Large intestine (tissue), 3 donors: ENCODE data around the gene ENAH. TPM values are rescaled to one million over a fixed set of nuclear protein-coding genes. Genes with fewer than 3 reads are reported as not detected.
A peak's percentile ranks its signal among the peaks of the same experiment; 100 is the strongest.

ENCODE experiments used
- DNase-seq, 2 donors: peaks; one replicate each; pipeline versions ENCODE4 v3.0.0 to v3.0.0-alpha.2; 2013
- H3K27ac ChIP-seq: one replicate; pipeline ENCODE4 v1.5.1; 2013; ENCODE audit warnings: low read length
- H3K27me3 ChIP-seq: 2 replicates; pipeline ENCODE4 v1.6.1; 2013; ENCODE audit warnings: low read length; ENCODE audit not compliant: control insufficient read depth, insufficient read depth
- H3K36me3 ChIP-seq: 2 replicates; pipeline ENCODE4 v1.6.1; 2013; ENCODE audit warnings: low read length; ENCODE audit not compliant: control insufficient read depth, insufficient read depth
- H3K4me1 ChIP-seq: one replicate; pipeline ENCODE4 v1.6.1; 2013; ENCODE audit warnings: low read length; ENCODE audit not compliant: control insufficient read depth, insufficient read depth
- H3K4me3 ChIP-seq: one replicate; pipeline ENCODE4 v1.5.1; 2013; ENCODE audit warnings: low read length
- H3K9me3 ChIP-seq: one replicate; pipeline ENCODE4 v1.6.1; 2013; ENCODE audit warnings: mild to moderate bottlenecking, low read depth, low read length, moderate library complexity; ENCODE audit not compliant: control insufficient read depth
- WGBS: methylation state at CpG from one replicate; pipeline ENCODE4 v1.1.5; 2013; ENCODE audit warnings: low lambda C conversion rate; ENCODE audit not compliant: insufficient coverage; 5-methylcytosine and 5-hydroxymethylcytosine counted together
- polyA plus RNA-seq: library from polyadenylated mRNA; unstranded; fragments of 120-200 nt; gene quantifications from one replicate; pipeline ENCODE4 v1.2.1, GENCODE V29; 2013

The ENAH gene
- polyA plus RNA-seq, 1 donor, result 44.4 TPM

- Histone ChIP-seq H3K4me1 (peaks cover 40% of the 10 kb centered on the region), H3K27me3 (no peaks in the 10 kb centered on the region), H3K27ac (peak overlapping the region; percentile 50), H3K36me3 (no peaks in the 10 kb centered on the region), H3K4me3 (no peak overlapping the region), H3K9me3 (no peaks in the 10 kb centered on the region)
- no peak for DNase-seq
- WGBS, result no CpG with 5 or more reads among the region's 7 CpGs
Measured at GRCh38 chr1:225446595-225446960, 206.3 kb downstream of the ENAH start.

- Histone ChIP-seq H3K4me3 (no peak overlapping the region), H3K36me3 (no peaks in the 10 kb centered on the region), H3K9me3 (no peaks in the 10 kb centered on the region), H3K27ac (peak overlapping the region; percentile 50), H3K4me1 (peaks cover 44% of the 10 kb centered on the region), H3K27me3 (no peaks in the 10 kb centered on the region)
- WGBS, result 40% methylated on average over 1 of the region's 9 CpGs
- peak in 1 of 2 donors; percentile 67 for DNase-seq
Measured at GRCh38 chr1:225445639-225446594, 207.0 kb downstream of the ENAH start.

GRCh38 chr1:225442123-225442505 lies 210.8 kb downstream of the ENAH start:
- no CpG with 5 or more reads among the region's 3 CpGs for WGBS
- H3K4me3 ChIP-seq, result no peak overlapping the region
- peak in 1 of 2 donors; percentile 56 for DNase-seq
- no peaks in the 10 kb centered on the region for H3K9me3 ChIP-seq
- H3K4me1 ChIP-seq, result peaks cover 57% of the 10 kb centered on the region
- H3K36me3 ChIP-seq, result no peaks in the 10 kb centered on the region
- H3K27ac ChIP-seq, result peak overlapping the region; percentile 87
- no peaks in the 10 kb centered on the region for H3K27me3 ChIP-seq

GRCh38 chr1:225441314-225442122 lies 211.4 kb downstream of the ENAH start:
- H3K36me3 ChIP-seq, result no peaks in the 10 kb centered on the region
- H3K27me3 ChIP-seq, result no peaks in the 10 kb centered on the region
- 20% methylated on average over 1 of the region's 9 CpGs for WGBS
- H3K4me3 ChIP-seq, result no peak overlapping the region
- no peaks in the 10 kb centered on the region for H3K9me3 ChIP-seq
- H3K27ac ChIP-seq, result peak overlapping the region; percentile 87
- peak; percentile 73 to 92 for DNase-seq
- H3K4me1 ChIP-seq, result peaks cover 52% of the 10 kb centered on the region

GRCh38 chr1:225440380-225441221 lies 212.3 kb downstream of the ENAH start:
- no CpG with 5 or more reads among the region's 4 CpGs for WGBS
- no peaks in the 10 kb centered on the region for H3K27me3 ChIP-seq
- peak overlapping the region; percentile 87 for H3K27ac ChIP-seq
- H3K4me1 ChIP-seq, result peaks cover 43% of the 10 kb centered on the region
- peak; percentile 71 to 89 for DNase-seq
- H3K36me3 ChIP-seq, result no peaks in the 10 kb centered on the region
- H3K4me3 ChIP-seq, result no peak overlapping the region
- H3K9me3 ChIP-seq, result no peaks in the 10 kb centered on the region

- no CpG with 5 or more reads among the region's 5 CpGs for WGBS
- no peak overlapping the region for H3K27ac ChIP-seq
- no peak for DNase-seq
Measured at GRCh38 chr1:225437710-225438437, 215.0 kb downstream of the ENAH start.

More at GRCh38 chr1:225437710-225438437, 215.0 kb downstream of the ENAH start:
- Histone ChIP-seq H3K4me1 (peaks cover 27% of the 10 kb centered on the region), H3K9me3 (no peaks in the 10 kb centered on the region), H3K27me3 (no peaks in the 10 kb centered on the region), H3K36me3 (no peaks in the 10 kb centered on the region), H3K4me3 (no peak overlapping the region)

Other genes starting within 250 kb of the ENAH start
- 71.2 TPM for gene LBR, start 225.1 kb downstream of the ENAH start, polyA plus RNA-seq
- 304 TPM for gene SRP9, start 124.7 kb upstream of the ENAH start, polyA plus RNA-seq
- gene EPHX1, start 157.0 kb upstream of the ENAH start, polyA plus RNA-seq, result 51.2 TPM
- 105 TPM for gene TMEM63A, start 229.3 kb upstream of the ENAH start, polyA plus RNA-seq
- 0.58 TPM for gene LEFTY1, start 236.0 kb upstream of the ENAH start, polyA plus RNA-seq